Heart right ventricle (tissue), 16 donors: ENCODE results near the gene TOX2. TPM values are rescaled to one million over a fixed set of nuclear protein-coding genes. Genes with fewer than 3 reads are reported as not detected.

Experiments
- ATAC-seq, 8 donors: fragments of 200-7000 bp; cut with Tn5 transposase; one replicate each; pipeline ENCODE4 v1.9.1; 2020; ENCODE audit warnings: mild to moderate bottlenecking in 8 of 8, moderate library complexity in 8 of 8, moderate number of reproducible peaks in 1 of 8
- DNase-seq, 2 donors: peaks; one replicate each; pipeline ENCODE4 v3.0.0-alpha.2; 2020
- H3K27ac ChIP-seq, 10 donors: fragments of 200-600 bp; sonication (generic) in 2 of 10; one replicate each; pipeline versions ENCODE4 v1.5.0 to v1.8.0; 2020 to 2022; ENCODE audit warnings: mild to moderate bottlenecking in 3 of 10
- H3K27me3 ChIP-seq, 7 donors: fragments of 200-600 bp; one replicate each; pipeline ENCODE4 v1.8.0; 2021 to 2022; ENCODE audit warnings: mild to moderate bottlenecking in 2 of 7
- H3K36me3 ChIP-seq, 9 donors: fragments of 200-600 bp; sonication (generic) in 1 of 9; one replicate each; pipeline versions ENCODE4 v1.5.0 to v1.8.0; 2020 to 2022; ENCODE audit warnings: mild to moderate bottlenecking in 2 of 9
- H3K4me1 ChIP-seq, 9 donors: fragments of 200-600 bp; sonication (generic) in 1 of 9; one replicate each; pipeline versions ENCODE4 v1.5.0 to v1.8.0; 2020 to 2022; ENCODE audit warnings: mild to moderate bottlenecking in 4 of 9
- H3K4me3 ChIP-seq, 10 donors: fragments of 200-600 bp; sonication (generic) in 2 of 10; one replicate each; pipeline versions ENCODE4 v1.5.0 to v1.8.0; 2020 to 2022; ENCODE audit warnings: mild to moderate bottlenecking in 7 of 10, moderate library complexity in 2 of 10
- H3K9me3 ChIP-seq, 11 donors: fragments of 200-600 bp in 10 of 11; sonication (generic) in 2 of 11; one replicate each; pipeline versions ENCODE4 v1.5.0 to v1.8.0; 2013 to 2022; ENCODE audit warnings: mild to moderate bottlenecking in 2 of 11, control low read depth in 1 of 11, moderate library complexity in 1 of 11
- CTCF ChIP-seq, 9 donors: fragments of 200-600 bp; sonication (generic) in 2 of 9; IDR thresholded peaks; one replicate each; pipeline versions ENCODE4 v1.5.0 to v1.8.0; 2021 to 2022; ENCODE audit warnings: antibody characterized with exemption in 9 of 9, mild to moderate bottlenecking in 5 of 9, moderate library complexity in 1 of 9
- WGBS, 2 donors: extraction: QIAGEN DNeasy Blood & Tissue Kit; methylation state at CpG; one replicate each; pipeline ENCODE4 v1.1.7; 2013; ENCODE audit warnings: inconsistent platforms in 1 of 2; 5-methylcytosine and 5-hydroxymethylcytosine counted together
- intact Hi-C, 10 donors: fragments of 100-400 bp; cut with DNase I; formaldehyde crosslinking; loops; one replicate each; pipeline versions ENCODE4 v1.11.1 to v1.14.2; 2022
- polyA plus RNA-seq, 2 donors: library from polyadenylated mRNA; stranded (reverse); fragments of 200-250 nt; gene quantifications; one replicate each; pipeline ENCODE4 v1.2.3, GENCODE V29; 2013
- total RNA-seq, 10 donors: library from RNA; stranded (reverse); fragmentation: NEBNext Ultra II Directional in 3 of 10; extraction: Animal tissue kit (Norgen Biotek cat#: 25700) in 3 of 10; gene quantifications; one replicate each; pipeline versions ENCODE4 v1.2.1 to v1.2.4, GENCODE V29; 2021 to 2023
- donor health status: Arrhythmogenic right ventricular cardiomyopathy.
- donor health status: ischemic (EF 13 %, LVEDD 7.1; RV severe dilation, severe dysfunction).
- donor health status: healthy with polysubstance abuse.
- donor health status: DM: no; HTN: yes; CAD: no.
- donor health status: DM: no; HTN: no; CAD: no.
- donor health status: ischemic (EF 25% LVEDD 6.9; RV normal size, moderate dysfunction).
- donor health status: ischemic (EF 25% LVEDD 5.7; RV mildly dilated, moderate dysfunction).
- donor health status: healthy.
- donor health status: DM: yes; HTN: yes; CAD: no.
- donor health status: Ischemic cardiomyopathy.
- donor health status: ischemic (EF 35%, LVEDD 5.7; RV mildly dilated, moderate dysfunction).
- donor health status: nonischemic (EF 11% LVEDD 7.7; RV severe dilation, severe dysfunction).
- donor health status: DM: yes; HTN: yes; CAD: no.
- donor health status: PGD.
- donor health status: ischemic (EF 29% LVEDD 5.4; RV normal size, mild dysfunction).
- donor health status: nonischemic (EF 23%, LVEDD 6.1; RV moderate dilation, normal function).

TOX2 gene
- total and polyA plus RNA-seq, 12 donors, result 0.25 to 2.0 (median 1.1) TPM

DNA sequence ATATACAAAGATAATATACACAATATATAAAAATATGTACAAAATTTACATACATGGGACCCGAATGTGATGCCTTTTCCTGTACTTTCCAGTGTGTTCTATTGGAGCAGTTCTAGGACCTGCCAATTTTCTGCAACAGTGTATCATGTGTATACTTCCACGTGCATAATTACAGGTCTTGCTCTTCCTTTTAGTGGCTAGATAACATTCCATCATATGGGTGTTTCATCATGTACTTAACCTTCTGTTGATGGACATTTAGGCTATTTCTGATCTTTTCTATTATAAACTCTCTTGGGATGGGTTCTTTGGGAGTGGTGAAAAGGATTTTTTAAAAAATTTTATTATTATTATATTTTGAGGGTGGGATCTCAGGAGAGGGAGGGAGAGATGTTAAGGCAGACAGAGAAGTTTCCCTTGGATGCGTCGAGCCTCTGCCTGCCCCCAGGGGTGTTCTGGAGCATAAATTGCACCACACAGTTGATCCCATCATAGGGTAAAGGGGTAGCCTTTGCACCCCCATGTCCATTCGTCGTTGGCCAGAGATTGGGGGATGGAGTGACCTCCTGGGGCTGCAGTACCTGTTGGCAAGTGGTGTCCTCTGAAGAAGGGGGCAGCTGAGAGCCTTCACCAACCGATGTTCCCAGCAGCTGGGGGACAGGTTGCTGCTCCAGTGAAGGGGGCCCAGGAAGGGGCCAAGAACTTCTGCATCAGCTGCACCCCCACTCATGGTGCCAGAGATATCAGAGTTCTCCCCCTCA, 110.3 kb downstream of the TOX2 start:
- Histone ChIP-seq H3K27ac (no peak overlapping the region), H3K9me3 (no peaks in the 10 kb centered on the region), H3K27me3 (peaks cover 0 to 32% (median 6%) of the 10 kb centered on the region in 7 donors), H3K4me3 (no peak overlapping the region), H3K4me1 (peaks cover 0 to 8% (median 0%) of the 10 kb centered on the region in 9 donors), H3K36me3 (no peaks in the 10 kb centered on the region)
- no peak for TF ChIP-seq CTCF (IDR thresholded peaks at IDR 0.05)
- 63 to 70% methylated on average over 7 of the region's 7 CpGs for WGBS, 2 donors
- intact Hi-C loops, result no loop called here
- ATAC-seq, result no peak
- DNase-seq, result no peak

- Histone ChIP-seq H3K4me3 (no peak overlapping the region), H3K9me3 (peaks cover 0 to 5% (median 0%) of the 10 kb centered on the region in 11 donors), H3K4me1 (peaks cover 0 to under 1% (median 0%) of the 10 kb centered on the region in 9 donors), H3K27me3 (peaks cover 0 to 33% (median 6%) of the 10 kb centered on the region in 7 donors), H3K36me3 (no peaks in the 10 kb centered on the region), H3K27ac (no peak overlapping the region)
- no peak for TF ChIP-seq CTCF (IDR thresholded peaks at IDR 0.05)
- intact Hi-C loops, result no loop called here
- ATAC-seq (no peak), DNase-seq (no peak)
- 91 to 92% methylated on average over 6 of the region's 6 CpGs for WGBS, 2 donors
Observed at GRCh38 chr20:44025756-44026155, 111.1 kb downstream of the TOX2 start.

DNA sequence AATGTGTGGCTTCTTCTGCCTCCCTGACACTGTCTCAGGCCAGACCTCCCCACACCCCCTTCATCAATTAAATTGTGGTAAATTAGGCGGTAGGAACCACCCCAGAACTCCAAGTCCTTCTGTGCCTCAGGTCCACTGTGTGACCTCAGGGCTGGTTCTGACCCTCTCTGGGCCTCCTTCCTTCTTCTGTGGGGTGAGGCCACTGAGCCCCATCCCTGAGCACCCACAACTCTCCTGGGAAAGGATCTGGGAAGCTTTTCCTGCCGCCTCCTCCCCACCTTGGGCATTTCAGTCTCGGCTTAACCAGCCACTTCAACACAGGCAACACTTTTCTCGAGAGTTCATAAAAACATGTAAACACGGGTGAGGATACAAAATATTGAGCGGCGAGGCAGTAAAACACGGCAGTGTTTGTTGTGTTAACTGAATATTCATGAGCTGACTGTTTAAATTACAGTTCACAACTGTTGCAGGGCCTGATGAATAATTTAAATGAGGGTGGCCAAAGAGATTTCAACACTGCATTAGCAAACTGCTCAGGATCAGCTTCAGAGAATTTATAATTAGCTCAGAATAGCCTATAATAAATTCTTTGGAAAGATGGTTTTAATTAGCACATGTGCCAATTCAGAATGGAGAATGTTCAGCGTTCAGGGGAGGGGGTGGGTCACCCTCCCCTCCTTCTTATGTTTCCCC, 112.1 kb downstream of the TOX2 start:
- intact Hi-C loops, result no loop called here
- Histone ChIP-seq H3K4me1 (no peaks in the 10 kb centered on the region), H3K4me3 (no peak overlapping the region), H3K36me3 (no peaks in the 10 kb centered on the region), H3K27ac (no peak overlapping the region), H3K27me3 (peaks cover 0 to 32% (median 6%) of the 10 kb centered on the region in 7 donors), H3K9me3 (peaks cover 0 to 5% (median 0%) of the 10 kb centered on the region in 11 donors)
- no peak for TF ChIP-seq CTCF (IDR thresholded peaks at IDR 0.05)
- DNase-seq (no peak), ATAC-seq (no peak)
- WGBS, 2 donors, result 68 to 71% methylated on average over 9 of the region's 9 CpGs

DNA sequence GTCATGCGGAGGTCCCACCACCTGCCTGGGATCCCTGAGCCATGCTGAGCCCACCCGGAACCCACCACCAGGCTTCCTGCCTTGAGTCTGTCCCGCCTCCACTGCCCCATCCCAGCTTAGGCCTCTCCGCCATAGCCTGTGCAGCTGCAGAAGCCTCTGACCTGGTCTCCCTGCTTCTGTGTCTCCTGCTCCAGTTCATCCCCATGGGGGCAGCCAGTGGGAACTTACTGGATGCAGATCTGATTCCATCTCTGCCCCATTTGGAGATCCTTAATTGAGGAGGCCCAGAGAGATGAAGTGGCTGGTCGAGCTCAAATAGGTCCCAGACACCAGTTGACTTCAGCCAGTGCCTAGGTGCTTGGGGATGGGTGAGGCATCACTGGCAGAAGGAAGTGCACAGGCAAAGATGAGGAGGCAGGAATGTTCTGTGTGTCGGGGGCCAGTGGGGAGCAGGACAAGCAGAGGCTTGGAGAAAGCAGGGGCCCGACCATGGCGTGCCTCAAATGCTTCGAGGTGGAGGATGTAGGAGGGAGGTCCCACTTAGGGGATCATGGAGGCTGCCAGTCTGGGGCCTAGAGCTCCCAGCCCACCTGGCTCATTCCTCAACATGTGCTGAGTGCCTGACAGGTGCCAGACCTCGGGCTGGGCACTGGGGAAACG, 112.8 kb downstream of the TOX2 start:
- peaks cover 0 to 32% (median 6%) of the 10 kb centered on the region in 7 donors for H3K27me3 ChIP-seq
- no peaks in the 10 kb centered on the region for H3K36me3 ChIP-seq
- no peak for ATAC-seq
- 81% methylated on average over 11 of the region's 11 CpGs for WGBS, 2 donors
- no peaks in the 10 kb centered on the region for H3K4me1 ChIP-seq
- no peak overlapping the region for H3K4me3 ChIP-seq
- intact Hi-C loops, result no loop called here
- TF ChIP-seq CTCF (IDR thresholded peaks at IDR 0.05), result no peak
- DNase-seq, result no peak
- H3K9me3 ChIP-seq, result peaks cover 0 to 5% (median 0%) of the 10 kb centered on the region in 11 donors
- no peak overlapping the region for H3K27ac ChIP-seq
